Fibroblast of skin of scalp (primary cell): ENCODE measurements around the gene C6. TPM values are rescaled to one million over a fixed set of nuclear protein-coding genes. Genes with fewer than 3 reads are reported as not detected.
"Not testable (repeated sequence)": the region's sequence is repeated elsewhere in the genome, so short reads cannot be mapped to it uniquely, and the experiment has no call there.

Experiments
- DNase-seq: peaks from one replicate; pipeline ENCODE4 v3.0.0-alpha.2; 2013
- polyA plus RNA-seq, 2 experiments: library from polyadenylated mRNA; unstranded; fragments of 120-200 nt; gene quantifications; one replicate each; pipeline ENCODE4 v1.2.1, GENCODE V29; 2013; ENCODE audit not compliant: insufficient read length in 2 of 2

Gene C6
- polyA plus RNA-seq (2013, experiment 1 of 2; ENCODE audit: insufficient read length): not detected
- polyA plus RNA-seq (2013, experiment 2 of 2; ENCODE audit: insufficient read length): not detected

GRCh38 chr5:41213340-41213739 is at the start of gene C6:
Gene C6, minus strand, starts transcription at chr5:41213532. Its CDS starts 10,302 bp downstream, at chr5:41203230.
- no peak for DNase-seq

GRCh38 chr5:41256400-41256799 is 43.1 kb upstream of the C6 start:
- no peak for DNase-seq

- no peak for DNase-seq
Measured at GRCh38 chr5:41253109-41253508, 39.8 kb upstream of the C6 start.

GRCh38 chr5:41252036-41252435 is 38.7 kb upstream of the C6 start:
- no peak for DNase-seq

- DNase-seq: no peak
Measured at GRCh38 chr5:41250351-41250987, 37.1 kb upstream of the C6 start.

- no peak for DNase-seq
Measured at GRCh38 chr5:41247135-41247534, 33.8 kb upstream of the C6 start.

GRCh38 chr5:41246376-41246775 is 33.0 kb upstream of the C6 start:
- no peak for DNase-seq

GRCh38 chr5:41243558-41243957 is 30.2 kb upstream of the C6 start:
- no peak for DNase-seq

GRCh38 chr5:41240985-41241384 is 27.7 kb upstream of the C6 start:
- no peak for DNase-seq

GRCh38 chr5:41240390-41240789 is 27.1 kb upstream of the C6 start:
- no peak for DNase-seq

GRCh38 chr5:41234475-41234874 is 21.1 kb upstream of the C6 start:
- DNase-seq: no peak

GRCh38 chr5:41232797-41233196 is 19.5 kb upstream of the C6 start:
- DNase-seq: no peak

GRCh38 chr5:41230276-41230675 is 16.9 kb upstream of the C6 start:
- not testable (repeated sequence) for DNase-seq

GRCh38 chr5:41223962-41224361 is 10.6 kb upstream of the C6 start:
- no peak for DNase-seq

GRCh38 chr5:41219658-41220269 is 6.4 kb upstream of the C6 start:
- no peak for DNase-seq

- DNase-seq: no peak
Measured at GRCh38 chr5:41218929-41219657, 5.8 kb upstream of the C6 start.

- DNase-seq: no peak
Measured at GRCh38 chr5:41214182-41214581, 850 bp upstream of the C6 start.

GRCh38 chr5:41212935-41213334 is 397 bp downstream of the C6 start:
- DNase-seq: no peak

- DNase-seq: no peak
Measured at GRCh38 chr5:41211417-41211816, 1.9 kb downstream of the C6 start.

GRCh38 chr5:41205475-41205874 is 7.9 kb downstream of the C6 start:
- not testable (repeated sequence) for DNase-seq

- no peak for DNase-seq
Measured at GRCh38 chr5:41203033-41203432, 10.3 kb downstream of the C6 start.

- no peak for DNase-seq
Measured at GRCh38 chr5:41201082-41201772, 12.1 kb downstream of the C6 start.

GRCh38 chr5:41200506-41200905 is 12.8 kb downstream of the C6 start:
- DNase-seq: no peak
